Erythroblast (primary cell): ENCODE results near the gene CEP68.

Source experiments
- GATA1 ChIP-seq: IDR thresholded peaks from 2 replicates; pipeline ENCODE4 v1.6.1; 2011; ENCODE audit warnings: low read depth, mild to moderate bottlenecking, control low read depth, low read length, moderate library complexity
- POLR2A ChIP-seq: IDR thresholded peaks from 2 replicates; pipeline ENCODE4 v1.6.1; 2011; ENCODE audit warnings: mild to moderate bottlenecking, low read length

DNA sequence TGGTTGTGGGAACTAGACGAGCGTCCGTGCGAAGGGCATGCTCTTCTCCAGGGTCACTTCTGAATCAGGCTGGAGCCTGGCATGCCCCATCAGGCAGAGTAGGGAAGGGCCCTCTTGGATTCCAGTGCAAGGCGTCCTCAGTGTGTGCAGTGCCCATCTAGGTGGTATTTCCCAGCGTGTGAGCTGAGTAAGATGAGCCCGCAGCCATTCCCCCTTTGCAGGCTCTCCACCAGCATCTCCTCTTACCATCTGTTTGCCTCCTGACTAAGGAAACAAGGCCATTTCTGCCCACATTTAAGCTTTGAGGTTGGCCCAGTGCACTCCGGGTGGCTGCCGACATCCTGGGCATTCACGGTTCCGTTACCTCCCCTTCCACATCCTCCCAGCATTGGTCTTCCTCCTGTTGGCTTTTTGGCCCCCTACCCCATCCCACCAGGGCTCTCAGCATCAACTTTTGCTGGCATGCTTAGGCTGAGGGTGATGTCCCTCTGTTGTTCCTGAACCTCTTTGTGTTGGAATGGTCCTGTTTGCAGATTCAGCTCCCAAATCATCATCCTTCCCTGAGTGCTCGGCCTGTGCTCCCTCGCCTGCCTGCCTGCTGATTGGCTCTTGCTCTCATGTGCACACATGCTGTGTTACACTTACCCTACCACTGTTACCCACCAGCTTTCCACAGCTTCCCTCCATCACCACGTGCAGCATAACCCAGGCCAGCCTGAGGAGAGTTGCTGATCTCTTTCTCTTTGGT is 11.8 kb downstream of the CEP68 start:
- TF ChIP-seq POLR2A: no peak
- no peak for TF ChIP-seq GATA1
